OCI-LY3 (cell line): ENCODE data around the gene TECPR1.
"Not testable (repeated sequence)": the region's sequence is repeated elsewhere in the genome, so short reads cannot be mapped to it uniquely, and the experiment has no call there.

Experiments
- H2AFZ ChIP-seq: fragments of 200-600, 300-600 bp; shearing (Covaris generic); 2 replicates; pipeline ENCODE4 v1.6.0; 2014; ENCODE audit warnings: antibody characterized with exemption, low read depth, low read length
- H3K27ac ChIP-seq: fragments of 200-600, 300-600 bp; sonication (generic); 2 replicates; pipeline ENCODE4 v1.5.1; 2014; ENCODE audit warnings: mild to moderate bottlenecking, low read length, moderate library complexity, mixed read lengths
- H3K27me3 ChIP-seq: fragments of 200-600, 300-600 bp; sonication (generic); 2 replicates; pipeline ENCODE4 v1.6.1; 2014; ENCODE audit warnings: low read depth, low read length, mixed read lengths
- H3K36me3 ChIP-seq: fragments of 200-600, 300-600 bp; sonication (generic); replicated peaks from 2 replicates; pipeline ENCODE3; 2014; ENCODE audit warnings: low read depth, low read length, mixed read lengths
- H3K4me1 ChIP-seq: fragments of 300-600, 200-600 bp; sonication (generic); 2 replicates; pipeline ENCODE4 v1.6.1; 2014; ENCODE audit warnings: low read length, mixed read lengths
- H3K4me2 ChIP-seq: fragments of 200-600, 300-600 bp; sonication (generic); 2 replicates; pipeline ENCODE4 v1.6.1; 2014; ENCODE audit warnings: low read length, mixed read lengths
- H3K4me3 ChIP-seq: fragments of 300-600, 200-600 bp; sonication (generic); 2 replicates; pipeline ENCODE4 v1.5.1; 2014; ENCODE audit warnings: antibody characterized with exemption, mild to moderate bottlenecking, low read length, moderate library complexity
- H3K79me2 ChIP-seq: fragments of 300-600, 200-600 bp; shearing (Covaris generic); 2 replicates; pipeline ENCODE4 v1.6.1; 2014; ENCODE audit warnings: mild to moderate bottlenecking, low read length, mixed read lengths
- H3K9ac ChIP-seq: fragments of 300-600, 200-600 bp; shearing (Covaris generic); 2 replicates; pipeline ENCODE4 v1.6.0; 2014; ENCODE audit warnings: mild to moderate bottlenecking, low read length, moderate library complexity
- H3K9me3 ChIP-seq: fragments of 200-600, 300-600 bp; shearing (Covaris generic); 2 replicates; pipeline ENCODE4 v1.6.1; 2014; ENCODE audit warnings: low read length, mixed read lengths; ENCODE audit not compliant: insufficient read depth
- H4K20me1 ChIP-seq: fragments of 200-600, 300-600 bp; sonication (generic); 2 replicates; pipeline ENCODE4 v1.6.1; 2016; ENCODE audit warnings: low read length, mixed read lengths; ENCODE audit not compliant: insufficient read depth
- CTCF ChIP-seq: fragments of 200-600, 300-600 bp; sonication (generic); IDR thresholded peaks from 2 replicates; pipeline ENCODE4 v1.5.1; 2014; ENCODE audit warnings: antibody characterized with exemption, low read length, low read depth
- EZH2phosphoT487 ChIP-seq: fragments of 200-600 bp; shearing (Covaris generic); IDR thresholded peaks from 2 replicates; pipeline ENCODE4 v1.6.1; 2018; ENCODE audit warnings: antibody characterized with exemption, mixed run types, low read depth

TECPR1 gene

GRCh38 chr7:98223351-98223897 is 28.6 kb downstream of the TECPR1 start:
- Histone ChIP-seq H2AFZ (no peak overlapping the region), H3K27me3 (peaks cover 9% of the 10 kb centered on the region), H3K9me3 (no peaks in the 10 kb centered on the region), H4K20me1 (0 out of 2 replicates have a peak, but pooled peaks cover 6% of the 10 kb centered on the region), H3K4me2 (no peak overlapping the region), H3K27ac (no peak overlapping the region), H3K36me3 (no peaks in the 10 kb centered on the region), H3K9ac (no peak overlapping the region), H3K4me3 (no peak overlapping the region), H3K4me1 (peaks cover under 1% of the 10 kb centered on the region; the same call in 1 of the 2 replicates), H3K79me2 (no peaks in the 10 kb centered on the region)
- TF ChIP-seq EZH2phosphoT487 = no peak
- TF ChIP-seq CTCF = no peak

GRCh38 chr7:98222533-98223195 is 29.4 kb downstream of the TECPR1 start:
- Histone ChIP-seq H3K27ac (no peak overlapping the region), H3K4me1 (peaks cover 7% of the 10 kb centered on the region), H3K4me3 (no peak overlapping the region), H3K27me3 (peaks cover 10% of the 10 kb centered on the region), H3K9ac (no peak overlapping the region), H4K20me1 (peaks cover 8% of the 10 kb centered on the region; the same call in 1 of the 2 replicates), H3K9me3 (no peaks in the 10 kb centered on the region), H2AFZ (no peak overlapping the region), H3K4me2 (no peak overlapping the region), H3K36me3 (no peaks in the 10 kb centered on the region), H3K79me2 (no peaks in the 10 kb centered on the region)
- TF ChIP-seq EZH2phosphoT487 (no peak), CTCF (no peak)

- Histone ChIP-seq H3K27me3 (peaks cover 10% of the 10 kb centered on the region), H3K79me2 (no peaks in the 10 kb centered on the region), H3K4me3 (no peak overlapping the region), H3K27ac (no peak overlapping the region), H3K9me3 (no peaks in the 10 kb centered on the region), H2AFZ (no peak overlapping the region), H3K36me3 (no peaks in the 10 kb centered on the region), H3K4me2 (no peak overlapping the region), H3K4me1 (peaks cover 7% of the 10 kb centered on the region), H3K9ac (no peak overlapping the region), H4K20me1 (peaks cover 9% of the 10 kb centered on the region; the same call in 1 of the 2 replicates)
- TF ChIP-seq CTCF = no peak
- no peak for TF ChIP-seq EZH2phosphoT487
Measured at GRCh38 chr7:98221611-98222532, 30.2 kb downstream of the TECPR1 start.

GRCh38 chr7:98219382-98219781 is 32.6 kb downstream of the TECPR1 start:
- H3K27ac ChIP-seq, H3K4me3 ChIP-seq, H3K4me1 ChIP-seq, H3K9me3 ChIP-seq, H4K20me1 ChIP-seq, H3K4me2 ChIP-seq, H3K9ac ChIP-seq, H2AFZ ChIP-seq, H3K79me2 ChIP-seq, H3K36me3 ChIP-seq: not testable (repeated sequence)
- peaks cover 10% of the 10 kb centered on the region for H3K27me3 ChIP-seq
